Endothelial cell (in vitro differentiated cells): Measurements from ENCODE around the gene TET1. TPM values are rescaled to one million over a fixed set of nuclear protein-coding genes. Genes with fewer than 3 reads are reported as not detected.
"Not testable (repeated sequence)": the region's sequence is repeated elsewhere in the genome, so short reads cannot be mapped to it uniquely, and the experiment has no call there.

Experiments used
- DNase-seq: peaks from one replicate; pipeline ENCODE4 v3.0.0; 2021; ENCODE audit warnings: low spot score
- H3K27ac Mint-ChIP-seq: one replicate; pipeline ENCODE4 v1.8.0; 2021; ENCODE audit warnings: mixed read lengths, inconsistent platforms; ENCODE audit not compliant: unreplicated experiment
- H3K27me3 Mint-ChIP-seq: one replicate; pipeline ENCODE4 v1.8.0; 2021; ENCODE audit warnings: mild to moderate bottlenecking, moderate library complexity, mixed read lengths, inconsistent platforms; ENCODE audit not compliant: unreplicated experiment
- H3K36me3 Mint-ChIP-seq: one replicate; pipeline ENCODE4 v1.8.0; 2021; ENCODE audit warnings: mild to moderate bottlenecking, low read depth, mixed read lengths, inconsistent platforms; ENCODE audit not compliant: unreplicated experiment
- H3K4me1 Mint-ChIP-seq: one replicate; pipeline ENCODE4 v1.8.0; 2021; ENCODE audit warnings: mild to moderate bottlenecking, mixed read lengths, inconsistent platforms; ENCODE audit not compliant: unreplicated experiment
- H3K4me3 Mint-ChIP-seq: one replicate; pipeline ENCODE4 v1.8.0; 2021; ENCODE audit warnings: mild to moderate bottlenecking, mixed read lengths, inconsistent platforms; ENCODE audit not compliant: unreplicated experiment
- H3K9me3 Mint-ChIP-seq: one replicate; pipeline ENCODE4 v1.8.0; 2021; ENCODE audit warnings: mixed read lengths, inconsistent platforms; ENCODE audit not compliant: unreplicated experiment
- CTCF ChIP-seq: fragments of 200-600 bp; sonication (generic); IDR thresholded peaks from one replicate; pipeline ENCODE4 v1.5.0; 2021; ENCODE audit warnings: antibody characterized with exemption; ENCODE audit not compliant: unreplicated experiment
- total RNA-seq: library from RNA; stranded (reverse); fragmentation: NEBNext Ultra II Directional; extraction: Animal tissue kit (Norgen Biotek cat#: 25700); gene quantifications from one replicate; pipeline ENCODE4 v1.2.1, GENCODE V29; 2021; ENCODE audit not compliant: unreplicated experiment

The TET1 gene
- total RNA-seq, 1 donor from 2014 or later = 20.3 TPM

DNA sequence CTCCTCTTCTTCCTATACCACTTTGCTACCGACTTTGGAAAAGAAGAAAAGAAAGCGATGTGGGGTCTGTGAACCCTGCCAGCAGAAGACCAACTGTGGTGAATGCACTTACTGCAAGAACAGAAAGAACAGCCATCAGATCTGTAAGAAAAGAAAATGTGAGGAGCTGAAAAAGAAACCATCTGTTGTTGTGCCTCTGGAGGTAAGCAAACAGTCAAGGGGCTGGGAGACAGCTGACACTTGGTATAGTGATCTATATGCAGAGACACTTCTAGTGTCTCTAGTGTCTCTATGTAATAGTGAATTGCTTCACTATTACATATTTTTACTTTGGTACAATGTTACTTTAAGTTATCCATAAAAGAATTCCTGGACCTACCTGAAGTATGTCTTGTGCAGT, 13.9 kb downstream of the TET1 start:
- Mint-ChIP-seq H3K27ac (no peak overlapping the region), H3K4me3 (no peak overlapping the region), H3K4me1 (peaks cover 15% of the 10 kb centered on the region), H3K9me3 (no peaks in the 10 kb centered on the region), H3K27me3 (no peaks in the 10 kb centered on the region), H3K36me3 (peaks cover 18% of the 10 kb centered on the region)
- TF ChIP-seq CTCF = no peak
- DNase-seq = no peak

DNA sequence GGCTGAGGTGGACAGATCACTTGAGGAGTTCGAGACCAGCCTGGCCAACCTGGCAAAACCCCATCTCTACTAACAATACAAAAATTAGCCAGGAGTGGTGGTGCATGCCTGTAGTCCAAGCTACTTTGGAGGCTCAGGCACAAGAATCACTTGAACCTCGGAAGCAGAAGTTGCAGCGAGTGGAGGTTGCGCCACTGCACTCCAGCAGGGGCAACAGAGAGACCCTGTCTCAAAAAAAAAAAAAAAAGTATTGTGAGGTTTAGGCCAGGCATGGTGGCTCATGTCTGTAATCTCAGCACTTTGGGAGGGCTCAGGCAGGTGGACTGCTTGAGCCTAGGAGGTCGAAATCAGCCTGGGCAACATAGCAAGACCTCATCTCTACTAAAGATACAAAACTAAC, 16.0 kb downstream of the TET1 start:
- H3K36me3 Mint-ChIP-seq = peaks cover 18% of the 10 kb centered on the region
- H3K4me3 Mint-ChIP-seq = no peak overlapping the region
- peak; percentile 21 for TF ChIP-seq CTCF
- no peaks in the 10 kb centered on the region for H3K9me3 Mint-ChIP-seq
- no peaks in the 10 kb centered on the region for H3K27me3 Mint-ChIP-seq
- no peak overlapping the region for H3K27ac Mint-ChIP-seq
- no peak for DNase-seq
- H3K4me1 Mint-ChIP-seq = peaks cover 15% of the 10 kb centered on the region

DNA sequence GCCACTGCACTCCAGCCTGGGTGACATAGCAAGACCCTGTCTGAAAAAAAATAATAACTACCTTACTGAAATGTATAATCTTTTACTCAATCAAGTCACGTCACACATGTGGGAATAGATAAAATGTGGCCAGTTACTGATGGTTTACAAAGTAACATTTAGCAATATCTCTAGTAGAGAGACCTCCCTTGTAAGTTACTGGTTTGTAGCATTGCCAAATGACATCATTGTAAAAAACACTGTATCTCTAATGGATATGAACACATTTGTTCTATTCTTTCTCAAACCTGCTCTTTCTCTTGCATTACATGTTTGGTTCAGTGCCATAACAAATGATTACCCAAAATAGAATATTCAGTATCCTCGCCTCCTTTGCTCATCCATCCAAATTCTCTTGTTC, 18.8 kb downstream of the TET1 start:
- DNase-seq = no peak
- no peaks in the 10 kb centered on the region for H3K27me3 Mint-ChIP-seq
- TF ChIP-seq CTCF = no peak
- H3K27ac Mint-ChIP-seq = no peak overlapping the region
- no peaks in the 10 kb centered on the region for H3K4me1 Mint-ChIP-seq
- no peaks in the 10 kb centered on the region for H3K9me3 Mint-ChIP-seq
- H3K36me3 Mint-ChIP-seq = peaks cover 8% of the 10 kb centered on the region
- H3K4me3 Mint-ChIP-seq = no peak overlapping the region

GRCh38 chr10:68584187-68584586, 24.1 kb downstream of the TET1 start:
- peaks cover 22% of the 10 kb centered on the region for H3K4me1 Mint-ChIP-seq
- H3K9me3 Mint-ChIP-seq, H3K36me3 Mint-ChIP-seq, DNase-seq, H3K27ac Mint-ChIP-seq, H3K27me3 Mint-ChIP-seq, H3K4me3 Mint-ChIP-seq: not testable (repeated sequence)

DNA sequence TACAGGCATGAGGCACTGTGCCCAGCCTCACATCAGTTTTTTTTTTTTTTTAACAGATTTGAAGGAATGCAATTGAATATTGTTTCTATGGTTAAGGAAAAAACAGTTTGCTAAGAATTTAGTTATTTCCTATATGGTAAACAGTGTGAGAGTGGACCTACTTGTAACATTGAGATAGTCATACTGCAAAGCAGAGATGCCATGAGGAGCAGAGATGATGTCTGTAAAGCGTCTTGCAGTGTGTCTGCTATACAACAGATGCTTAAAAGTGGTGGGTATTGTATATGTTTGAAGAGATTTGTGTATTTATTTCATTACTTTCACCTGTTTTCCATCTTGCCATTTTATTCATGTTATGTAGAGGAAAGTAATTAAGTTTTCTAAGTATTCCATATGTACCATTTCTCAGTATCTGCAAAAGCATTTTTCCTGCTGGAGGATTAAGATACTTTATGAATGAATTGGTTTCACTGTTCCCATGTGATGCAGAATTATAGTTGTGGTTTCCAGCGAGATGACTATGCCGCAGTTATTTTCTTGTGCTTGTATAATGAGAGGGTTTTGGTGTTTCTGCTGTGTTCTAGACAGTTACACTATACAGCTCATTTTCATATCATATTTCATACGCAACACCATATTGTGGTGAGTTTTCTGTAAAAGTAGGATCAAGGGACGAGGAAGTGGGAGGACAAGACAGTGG, 26.6 kb downstream of the TET1 start:
- Mint-ChIP-seq H3K4me3 (no peak overlapping the region), H3K4me1 (peaks cover 22% of the 10 kb centered on the region), H3K27ac (peak overlapping the region; percentile 74), H3K9me3 (no peaks in the 10 kb centered on the region), H3K36me3 (peaks cover 7% of the 10 kb centered on the region), H3K27me3 (peaks cover 3% of the 10 kb centered on the region)
- DNase-seq = no peak
- TF ChIP-seq CTCF = no peak
